ENCODE data around the gene CYP2C19.
"Not testable (repeated sequence)": the region's sequence is repeated elsewhere in the genome, so short reads cannot be mapped to it uniquely, and the experiment has no call there.

CYP2C19 gene

GRCh38 chr10:94762393-94762792, at the start of gene CYP2C19:
Gene CYP2C19, plus strand, starts transcription at chr10:94762681. Its CDS starts 25 bp downstream, at chr10:94762706.
- DNase-seq = no peak

DNA sequence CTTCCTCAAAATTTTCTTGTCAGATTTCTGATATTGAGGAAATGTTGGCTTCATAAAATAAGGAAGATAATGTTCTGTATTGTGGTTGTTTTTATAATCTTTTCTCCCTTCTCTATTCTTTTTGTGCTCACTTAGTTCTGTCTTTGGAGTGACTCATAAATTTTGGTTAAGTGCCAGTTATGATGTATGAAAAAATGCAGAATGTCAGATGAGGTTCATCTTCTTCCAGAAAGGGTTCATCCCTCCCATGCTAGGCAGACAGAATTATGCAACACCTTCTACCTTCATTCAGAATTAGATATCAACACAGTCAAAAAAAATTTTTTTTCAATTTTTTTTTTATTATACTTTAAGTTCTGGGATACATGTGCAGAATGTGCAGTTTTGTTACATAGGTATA, 36.6 kb upstream of the CYP2C19 start:
- DNase-seq = no peak

GRCh38 chr10:94735197-94735596, 27.3 kb upstream of the CYP2C19 start:
- DNase-seq = no peak

GRCh38 chr10:94738588-94738987, 23.9 kb upstream of the CYP2C19 start:
- DNase-seq = no peak

DNA sequence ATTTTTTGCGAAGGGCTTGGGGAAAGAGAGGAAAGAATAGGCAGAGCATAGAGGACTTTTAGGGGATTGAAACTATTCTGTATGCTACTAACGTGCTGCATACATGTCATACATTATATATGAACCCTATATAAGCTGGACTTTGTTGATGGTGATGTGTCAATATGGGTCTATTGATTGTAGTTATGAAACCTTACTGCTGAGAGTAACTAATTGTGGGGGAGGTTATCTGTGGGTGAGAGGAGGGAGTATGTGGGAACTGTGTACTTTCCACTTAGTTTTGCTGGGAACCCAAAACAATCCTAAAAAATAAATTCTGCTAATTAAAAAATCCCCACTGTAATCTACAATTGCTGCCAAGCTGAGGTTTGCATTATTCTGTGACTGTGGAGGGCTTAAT, 15.3 kb upstream of the CYP2C19 start:
- DNase-seq = no peak

DNA sequence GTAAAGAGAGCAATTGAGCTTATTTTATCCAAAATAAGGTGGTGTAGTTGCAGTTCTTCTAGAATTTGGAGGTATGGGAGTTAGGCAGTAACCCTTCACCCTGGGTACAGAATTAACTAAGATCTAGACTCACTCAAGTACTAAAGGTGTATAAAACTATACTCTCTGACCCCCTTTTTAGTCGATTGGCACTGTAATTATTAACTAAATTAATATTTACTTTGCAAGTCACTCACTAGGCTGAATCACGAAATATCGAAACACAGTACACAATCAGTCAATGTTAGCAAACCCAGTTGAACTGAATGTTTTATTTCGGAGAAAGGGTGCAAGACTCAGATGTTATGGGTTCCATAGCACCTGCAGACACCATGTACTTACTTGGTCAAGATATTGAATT, 14.6 kb upstream of the CYP2C19 start:
- no peak for DNase-seq

DNA sequence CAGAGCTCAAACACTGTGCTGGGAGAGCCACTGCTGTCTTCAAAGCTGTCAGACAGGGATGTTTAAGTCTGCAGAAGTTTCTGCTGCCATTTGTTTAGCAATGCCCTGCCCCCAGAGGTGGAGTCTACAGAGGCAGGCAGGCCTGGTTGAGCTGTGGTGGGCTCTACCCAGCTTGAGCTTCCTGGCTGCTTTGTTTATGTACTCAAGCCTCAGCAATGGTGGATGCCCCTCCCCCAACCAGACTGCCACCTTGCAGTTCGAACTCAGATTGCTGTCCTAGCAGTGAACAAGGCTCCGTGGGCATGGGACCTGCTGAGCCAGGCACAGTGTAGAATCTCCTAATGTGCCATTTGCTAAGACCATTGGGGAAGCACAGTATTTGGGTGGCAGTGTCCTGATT, 4.6 kb upstream of the CYP2C19 start:
- DNase-seq = no peak

DNA sequence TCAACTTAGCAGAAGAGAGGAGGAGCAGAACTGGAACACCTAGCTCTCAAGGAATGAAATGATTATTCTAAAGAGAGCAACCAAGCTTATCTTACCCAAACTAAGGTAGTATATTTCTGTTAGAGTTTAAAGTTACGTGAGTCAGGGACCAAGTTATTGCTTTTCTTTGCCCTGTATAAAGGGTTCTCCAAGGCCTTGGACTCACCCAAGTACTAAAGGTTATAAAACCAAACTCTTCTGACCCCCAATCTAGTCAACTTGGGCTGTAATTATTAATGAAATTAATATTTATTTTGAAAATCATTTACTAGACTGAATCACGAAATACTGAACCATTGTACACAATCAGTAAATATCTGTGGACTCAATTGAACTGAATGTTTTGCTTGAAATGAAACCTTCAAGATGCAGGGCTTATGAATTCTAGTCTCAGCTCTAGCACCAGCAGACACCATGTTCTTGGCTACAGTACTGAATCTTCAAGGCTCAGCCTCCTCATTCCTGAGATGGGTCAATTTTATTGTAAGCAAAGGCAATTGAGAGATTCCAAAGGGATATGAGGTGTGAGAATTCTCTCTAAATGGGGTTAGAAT, 1.8 kb upstream of the CYP2C19 start:
- DNase-seq = no peak

- DNase-seq = not testable (repeated sequence)
Observed at GRCh38 chr10:94775425-94775824, 12.9 kb downstream of the CYP2C19 start.

DNA sequence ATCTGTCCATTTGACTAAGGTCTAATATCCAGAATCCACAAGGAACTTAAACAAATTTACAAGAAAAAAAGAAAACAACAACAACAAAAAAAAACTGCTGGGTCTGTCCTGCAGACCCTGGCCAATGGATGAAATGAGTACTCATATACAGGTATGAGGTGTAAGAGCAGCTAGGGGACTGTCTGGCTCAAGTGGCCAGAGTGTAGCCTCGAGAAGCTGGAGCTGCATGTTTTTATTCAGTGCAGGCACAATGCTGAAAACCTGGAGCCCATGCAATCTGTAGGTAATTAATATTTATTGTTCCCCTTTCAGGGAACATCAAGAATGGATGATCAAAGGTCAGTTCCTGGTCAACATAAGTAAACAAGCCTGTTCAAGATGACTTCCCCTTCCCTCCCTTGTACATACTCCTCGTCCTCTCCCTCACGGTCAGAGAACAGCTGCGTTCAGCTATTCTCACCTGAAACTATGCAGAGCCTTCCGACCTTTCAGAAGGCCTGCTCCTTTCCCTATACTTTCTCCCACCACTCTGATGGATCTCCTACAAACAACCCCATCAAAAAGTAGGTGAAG, 15.5 kb downstream of the CYP2C19 start:
- no peak for DNase-seq

DNA sequence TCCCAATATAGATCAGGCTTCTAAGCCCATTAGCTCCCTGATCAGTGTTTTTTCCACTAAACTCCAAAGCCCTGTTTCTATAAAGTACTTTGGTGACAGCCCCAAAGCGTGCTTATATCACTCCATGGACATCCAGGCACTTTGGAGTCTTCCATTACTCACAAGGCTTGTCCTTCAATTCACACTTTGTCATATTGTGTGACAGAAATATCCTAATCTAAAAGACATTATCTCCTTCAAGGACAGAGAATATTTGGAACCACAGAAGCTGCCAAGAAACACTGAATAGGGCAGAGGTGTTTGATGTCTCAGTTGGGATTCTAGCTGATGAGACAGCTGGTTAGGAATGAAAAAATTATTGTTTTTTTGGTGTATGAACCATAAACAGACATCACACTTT, 18.4 kb downstream of the CYP2C19 start:
- DNase-seq = no peak

GRCh38 chr10:94784256-94784655, 21.8 kb downstream of the CYP2C19 start:
- no peak for DNase-seq

DNA sequence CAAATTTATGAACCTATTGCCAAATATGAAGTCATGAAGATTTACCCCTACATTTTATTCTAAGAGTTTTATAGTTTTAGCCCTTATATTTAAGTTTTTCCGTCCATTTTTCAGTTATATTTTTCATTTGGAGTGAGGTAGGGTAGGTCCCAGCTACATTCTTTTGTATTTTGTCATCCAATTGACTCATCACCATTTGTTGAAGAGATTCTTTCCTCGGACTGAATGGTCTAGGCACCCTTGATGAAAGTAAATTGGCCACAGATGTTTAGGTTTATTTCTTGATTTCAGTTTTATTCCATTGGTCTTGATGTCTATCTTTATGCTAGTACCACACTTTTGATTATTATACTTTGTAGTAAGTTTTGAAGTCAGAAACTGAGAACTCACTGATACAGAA, 22.7 kb downstream of the CYP2C19 start:
- DNase-seq = no peak

DNA sequence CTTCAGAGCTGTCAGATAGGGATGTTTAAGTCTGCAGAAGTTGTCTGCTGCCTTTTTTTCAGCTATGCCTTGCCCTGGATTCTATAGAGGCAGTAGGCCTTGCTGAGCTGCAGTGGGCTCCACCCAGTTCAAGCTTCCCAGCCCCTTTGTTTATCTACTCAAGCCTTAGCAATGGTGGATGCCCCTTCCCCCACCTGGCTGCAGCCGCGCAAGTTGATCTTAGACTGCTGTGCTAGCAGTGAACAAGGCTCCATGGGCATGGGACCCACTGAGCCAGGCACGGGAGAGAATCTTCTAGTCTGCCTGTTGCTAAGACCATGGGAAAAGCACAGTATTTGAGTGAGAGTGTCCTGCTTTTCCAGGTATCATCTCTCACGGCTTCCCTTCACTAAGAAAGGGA, 38.1 kb downstream of the CYP2C19 start:
- not testable (repeated sequence) for DNase-seq

GRCh38 chr10:94803307-94803706, 40.8 kb downstream of the CYP2C19 start:
- DNase-seq = no peak

- not testable (repeated sequence) for DNase-seq
Observed at GRCh38 chr10:94830025-94830424, 67.5 kb downstream of the CYP2C19 start.

- DNase-seq = no peak
Observed at GRCh38 chr10:94846204-94846603, 83.7 kb downstream of the CYP2C19 start.

- no peak for DNase-seq
Observed at GRCh38 chr10:94850766-94851165, 88.3 kb downstream of the CYP2C19 start.

DNA sequence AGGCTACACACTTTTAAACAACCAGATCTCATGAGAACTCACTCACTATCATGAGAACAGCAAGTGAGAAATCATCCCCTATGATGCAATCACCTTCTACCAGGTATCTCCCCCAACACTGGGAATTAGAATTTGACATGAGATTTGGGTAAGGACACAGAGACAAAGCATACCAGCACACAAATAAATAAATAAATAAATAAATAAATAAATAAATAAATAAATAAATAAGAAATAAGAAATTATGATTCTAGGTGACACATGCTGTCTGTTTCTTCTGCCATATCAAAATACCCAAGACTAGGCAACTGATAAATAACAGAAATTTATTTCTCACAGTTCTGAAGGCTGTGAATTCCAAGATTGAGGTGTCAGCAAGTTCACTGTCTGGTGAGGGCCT, 88.8 kb downstream of the CYP2C19 start:
- no peak for DNase-seq

- no peak for DNase-seq
Observed at GRCh38 chr10:94852438-94852837, 90.0 kb downstream of the CYP2C19 start.

- DNase-seq = no peak
Observed at GRCh38 chr10:94853065-94853464, 90.6 kb downstream of the CYP2C19 start.

- DNase-seq = no peak
Observed at GRCh38 chr10:94858005-94858404, 95.5 kb downstream of the CYP2C19 start.

GRCh38 chr10:94859086-94859485, 96.6 kb downstream of the CYP2C19 start:
- DNase-seq = no peak

- DNase-seq = no peak
Observed at GRCh38 chr10:94878649-94879048, 116.2 kb downstream of the CYP2C19 start.

GRCh38 chr10:94879214-94879613, 116.7 kb downstream of the CYP2C19 start:
- no peak for DNase-seq
